HepG2 (cell line): ENCODE measurements around the gene ZNF445. TPM values are rescaled to one million over a fixed set of nuclear protein-coding genes. Genes with fewer than 3 reads are reported as not detected.

Experiments used
- BCL3 ChIP-seq: sonication (generic); formaldehyde crosslinking; IDR thresholded peaks from 2 replicates; pipeline ENCODE4 v1.5.1; 2020; ENCODE audit warnings: mild to moderate bottlenecking, missing genetic modification reagents, moderate library complexity
- HCFC1 ChIP-seq: fragments of 150-350 bp; IDR thresholded peaks from 2 replicates; pipeline ENCODE4 v1.6.1; 2014; ENCODE audit warnings: low read depth, low read length
- ISX ChIP-seq: sonication (generic); formaldehyde crosslinking; conservative IDR thresholded peaks from 2 replicates; pipeline ENCODE4 v1.5.0; 2020; ENCODE audit warnings: missing genetic modification reagents
- KLF9 ChIP-seq: IDR thresholded peaks from 2 replicates; pipeline ENCODE4 v1.6.1; 2016; ENCODE audit warnings: low read depth
- MAFK ChIP-seq, 2 experiments: IDR thresholded peaks in 1 of 2; conservative IDR thresholded peaks in 1 of 2; 2 replicates each; pipeline ENCODE4 v1.6.1; 2011; ENCODE audit warnings: improper control_type of control experiment in 2 of 2, low read length in 2 of 2
- MATR3 ChIP-seq: sonication (generic); formaldehyde crosslinking; IDR thresholded peaks from 2 replicates; pipeline ENCODE4 v1.4.0; 2020; ENCODE audit warnings: missing genetic modification reagents
- SKI ChIP-seq: fragments of 450-650 bp; IDR thresholded peaks from one replicate; pipeline ENCODE4 v1.6.1; 2018; ENCODE audit warnings: mild to moderate bottlenecking; ENCODE audit not compliant: partially characterized antibody
- ZC3H4 ChIP-seq: sonication (generic); formaldehyde crosslinking; IDR thresholded peaks from 2 replicates; pipeline ENCODE4 v1.4.0; 2020; ENCODE audit warnings: missing genetic modification reagents, borderline replicate concordance
- ZNF432 ChIP-seq: sonication (generic); formaldehyde crosslinking; IDR thresholded peaks from 2 replicates; pipeline ENCODE4 v1.5.0; 2020; ENCODE audit warnings: missing genetic modification reagents, mild to moderate bottlenecking, borderline replicate concordance
- polyA plus RNA-seq, 8 experiments: library from polyadenylated mRNA; depleted of rRNA in 3 of 8; stranded (reverse) in 7 of 8; unstranded in 1 of 8; fragments of >200 nt; fragmentation: Illumina TruSeq in 4 of 8; extraction: Trizol in 4 of 8; gene quantifications; 2 replicates each; pipeline versions ENCODE4 v1.2.1 to v1.2.3, GENCODE V29; 2011 to 2016; ENCODE audit warnings: low read depth in 4 of 8, missing spikeins in 1 of 8, mixed read lengths in 1 of 8; ENCODE audit not compliant: insufficient read depth in 1 of 8
- total RNA-seq, 5 experiments: library from RNA; depleted of rRNA; stranded (reverse); fragments of >200 nt; fragmentation: Illumina TruSeq; extraction: Trizol; gene quantifications; 2 replicates each; pipeline ENCODE4 v1.2.3, GENCODE V29; 2016; ENCODE audit warnings: low read depth in 1 of 5
- TF ChIP-seq, protein P1 (sequence below), 2 experiments: sonication (generic) in 1 of 2; formaldehyde crosslinking in 1 of 2; IDR thresholded peaks; 2 replicates each; pipeline versions ENCODE4 v1.4.0 to v1.6.1; 2016 to 2020; ENCODE audit warnings: borderline replicate concordance in 1 of 2, low read depth in 1 of 2, mild to moderate bottlenecking in 1 of 2, missing genetic modification reagents in 1 of 2
- TF ChIP-seq, protein P2 (sequence below): sonication (generic); formaldehyde crosslinking; IDR thresholded peaks from 2 replicates; pipeline ENCODE4 v1.4.0; 2020; ENCODE audit warnings: mild to moderate bottlenecking, missing genetic modification reagents

The ZNF445 gene
- total and polyA plus RNA-seq, 2 of the 13 experiments (the other 11 are each of a cell fraction or from before 2014, with no cell fraction given): 4.4 to 10.3 TPM

- TF ChIP-seq BCL3 (CRISPR knock-in tag) (no peak; the same call in 1 of the 2 replicates), ISX (CRISPR knock-in tag) (no peak), HCFC1 (no peak), MAFK (conservative IDR thresholded peaks at IDR 0.05 in 1 of 2, IDR thresholded peaks at IDR 0.05 in 1 of 2; ENCODE audit: low read length in 2 of 2) (peak; percentile 91 to 95), ZNF432 (no peak), SKI (peak; percentile 95), MATR3 (CRISPR knock-in tag) (no peak), ZC3H4 (CRISPR knock-in tag) (no peak), KLF9 (CRISPR knock-in tag) (no peak; the same call in 1 of the 2 replicates)
- TF ChIP-seq, protein P1, sequence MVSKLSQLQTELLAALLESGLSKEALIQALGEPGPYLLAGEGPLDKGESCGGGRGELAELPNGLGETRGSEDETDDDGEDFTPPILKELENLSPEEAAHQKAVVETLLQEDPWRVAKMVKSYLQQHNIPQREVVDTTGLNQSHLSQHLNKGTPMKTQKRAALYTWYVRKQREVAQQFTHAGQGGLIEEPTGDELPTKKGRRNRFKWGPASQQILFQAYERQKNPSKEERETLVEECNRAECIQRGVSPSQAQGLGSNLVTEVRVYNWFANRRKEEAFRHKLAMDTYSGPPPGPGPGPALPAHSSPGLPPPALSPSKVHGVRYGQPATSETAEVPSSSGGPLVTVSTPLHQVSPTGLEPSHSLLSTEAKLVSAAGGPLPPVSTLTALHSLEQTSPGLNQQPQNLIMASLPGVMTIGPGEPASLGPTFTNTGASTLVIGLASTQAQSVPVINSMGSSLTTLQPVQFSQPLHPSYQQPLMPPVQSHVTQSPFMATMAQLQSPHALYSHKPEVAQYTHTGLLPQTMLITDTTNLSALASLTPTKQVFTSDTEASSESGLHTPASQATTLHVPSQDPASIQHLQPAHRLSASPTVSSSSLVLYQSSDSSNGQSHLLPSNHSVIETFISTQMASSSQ (IDR thresholded peaks at IDR 0.05; ENCODE audit: low read depth): peak; percentile 62
- TF ChIP-seq, protein P1 (CRISPR knock-in tag; IDR thresholded peaks at IDR 0.05; ENCODE audit: borderline replicate concordance): peak; percentile 55; the same call in 1 of the 2 replicates
- TF ChIP-seq, protein P2, sequence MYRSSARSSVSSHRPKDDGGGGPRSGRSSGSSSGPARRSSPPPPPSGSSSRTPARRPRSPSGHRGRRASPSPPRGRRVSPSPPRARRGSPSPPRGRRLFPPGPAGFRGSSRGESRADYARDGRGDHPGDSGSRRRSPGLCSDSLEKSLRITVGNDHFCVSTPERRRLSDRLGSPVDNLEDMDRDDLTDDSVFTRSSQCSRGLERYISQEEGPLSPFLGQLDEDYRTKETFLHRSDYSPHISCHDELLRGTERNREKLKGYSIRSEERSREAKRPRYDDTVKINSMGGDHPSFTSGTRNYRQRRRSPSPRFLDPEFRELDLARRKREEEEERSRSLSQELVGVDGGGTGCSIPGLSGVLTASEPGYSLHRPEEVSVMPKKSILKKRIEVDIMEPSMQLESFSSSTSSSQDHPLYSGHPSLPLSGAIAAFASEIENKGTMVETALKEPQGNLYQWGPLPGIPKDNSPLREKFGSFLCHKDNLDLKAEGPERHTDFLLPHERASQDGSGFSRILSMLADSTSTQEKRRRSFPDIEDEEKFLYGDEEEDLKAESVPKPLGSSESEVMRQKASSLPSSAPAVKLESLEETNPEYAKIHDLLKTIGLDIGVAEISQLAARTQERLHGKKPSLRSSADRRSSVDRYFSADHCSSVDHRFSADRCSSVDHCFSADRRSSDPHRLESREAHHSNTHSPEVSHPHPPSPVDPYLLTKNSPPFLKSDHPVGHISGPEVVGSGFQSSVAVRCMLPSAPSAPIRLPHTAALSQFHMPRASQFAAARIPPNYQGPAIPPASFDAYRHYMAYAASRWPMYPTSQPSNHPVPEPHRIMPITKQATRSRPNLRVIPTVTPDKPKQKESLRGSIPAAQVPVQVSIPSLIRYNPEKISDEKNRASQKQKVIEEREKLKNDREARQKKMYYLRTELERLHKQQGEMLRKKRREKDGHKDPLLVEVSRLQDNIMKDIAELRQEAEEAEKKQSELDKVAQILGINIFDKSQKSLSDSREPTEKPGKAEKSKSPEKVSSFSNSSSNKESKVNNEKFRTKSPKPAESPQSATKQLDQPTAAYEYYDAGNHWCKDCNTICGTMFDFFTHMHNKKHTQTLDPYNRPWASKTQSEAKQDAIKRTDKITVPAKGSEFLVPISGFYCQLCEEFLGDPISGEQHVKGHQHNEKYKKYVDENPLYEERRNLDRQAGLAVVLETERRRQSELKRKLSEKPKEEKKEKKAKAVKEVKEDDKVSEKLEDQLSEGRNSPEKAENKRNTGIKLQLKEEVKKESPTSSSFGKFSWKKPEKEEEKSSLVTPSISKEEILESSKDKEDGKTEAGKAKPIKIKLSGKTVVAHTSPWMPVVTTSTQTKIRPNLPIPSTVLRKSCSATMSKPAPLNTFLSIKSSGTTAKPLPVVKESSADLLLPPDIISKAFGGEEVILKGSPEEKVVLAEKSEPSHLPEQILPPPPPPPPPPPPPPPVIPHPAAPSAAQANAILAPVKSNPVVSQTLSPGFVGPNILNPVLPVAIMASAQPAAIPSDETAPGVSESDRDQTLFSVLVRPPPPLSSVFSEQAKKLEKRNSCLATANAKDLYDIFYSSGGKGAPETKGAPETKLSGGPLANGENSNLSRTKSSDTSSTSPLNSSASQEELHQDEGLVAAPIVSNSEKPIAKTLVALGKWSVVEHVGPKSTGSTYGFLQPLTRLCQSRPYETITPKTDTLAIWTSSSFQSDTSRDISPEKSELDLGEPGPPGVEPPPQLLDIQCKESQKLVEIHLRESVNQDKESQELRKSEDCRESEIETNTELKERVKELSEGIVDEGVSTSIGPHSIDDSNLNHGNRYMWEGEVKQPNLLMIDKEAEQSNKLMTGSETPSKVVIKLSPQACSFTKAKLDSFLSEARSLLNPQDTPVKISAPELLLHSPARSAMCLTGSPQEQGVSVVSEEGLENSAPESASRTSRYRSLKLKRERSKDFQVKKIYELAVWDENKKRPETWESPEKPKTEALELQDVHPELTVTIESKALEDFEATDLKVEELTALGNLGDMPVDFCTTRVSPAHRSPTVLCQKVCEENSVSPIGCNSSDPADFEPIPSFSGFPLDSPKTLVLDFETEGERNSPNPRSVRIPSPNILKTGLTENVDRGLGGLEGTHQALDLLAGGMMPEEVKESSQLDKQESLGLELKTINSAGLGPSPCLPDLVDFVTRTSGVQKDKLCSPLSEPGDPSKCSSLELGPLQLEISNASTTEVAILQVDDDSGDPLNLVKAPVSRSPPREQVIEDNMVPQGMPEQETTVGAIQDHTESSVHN: no peak
Measured at GRCh38 chr3:44439499-44440295, 37.8 kb downstream of the ZNF445 start (continued).
